Peyer's patch (tissue), 4 donors: Measurements from ENCODE around the gene SLC3A2. TPM values are rescaled to one million over a fixed set of nuclear protein-coding genes. Genes with fewer than 3 reads are reported as not detected.

Source experiments
- DNase-seq, 3 donors: peaks; one replicate each; pipeline ENCODE4 v3.0.0-alpha.2; 2017 to 2019
- H3K27ac ChIP-seq, 4 donors: fragments of 200-600 bp; sonication (generic); one replicate each; pipeline ENCODE4 v1.5.1; 2016 to 2019
- H3K27me3 ChIP-seq, 2 donors: fragments of 200-600 bp; sonication (generic); one replicate each; pipeline ENCODE4 v1.5.1; 2019
- H3K36me3 ChIP-seq, 3 donors: fragments of 200-600 bp; sonication (generic); one replicate each; pipeline ENCODE4 v1.5.1; 2016 to 2019
- H3K4me1 ChIP-seq, 4 donors: fragments of 200-600 bp; sonication (generic); one replicate each; pipeline ENCODE4 v1.5.1; 2016 to 2019
- H3K4me3 ChIP-seq, 4 donors: fragments of 200-600 bp; sonication (generic); 1 replicate in 3 of 4; 2 replicates in 1 of 4; pipeline ENCODE4 v1.5.1; 2016 to 2019; ENCODE audit warnings: mild to moderate bottlenecking in 1 of 4
- H3K9me3 ChIP-seq, 4 donors: fragments of 200-600 bp; sonication (generic); one replicate each; pipeline ENCODE4 v1.5.1; 2016 to 2019; ENCODE audit warnings: mild to moderate bottlenecking in 1 of 4
- POLR2A ChIP-seq, 2 donors: fragments of 450-650 bp; IDR thresholded peaks; one replicate each; pipeline ENCODE4 v1.5.1; 2017; ENCODE audit warnings: antibody characterized with exemption in 2 of 2, mild to moderate bottlenecking in 2 of 2, moderate library complexity in 2 of 2
- total RNA-seq, 4 donors: library from RNA; depleted of rRNA; stranded (reverse); fragments of >200 nt; gene quantifications; one replicate each; pipeline ENCODE4 v1.1.0, GENCODE V29; 2016
- TF ChIP-seq, protein P1 (sequence below), 6 experiments: fragments of 450-650 bp in 4 of 6; fragments of 200-600 bp in 2 of 6; sonication (generic) in 1 of 6; IDR thresholded peaks; one replicate each; pipeline ENCODE4 v1.5.1; 2017 to 2019; ENCODE audit warnings: antibody characterized with exemption in 6 of 6, mild to moderate bottlenecking in 3 of 6, moderate library complexity in 1 of 6

The SLC3A2 gene
- total RNA-seq, 4 donors from 2014 or later: 64.4 to 253 (median 207) TPM

DNA sequence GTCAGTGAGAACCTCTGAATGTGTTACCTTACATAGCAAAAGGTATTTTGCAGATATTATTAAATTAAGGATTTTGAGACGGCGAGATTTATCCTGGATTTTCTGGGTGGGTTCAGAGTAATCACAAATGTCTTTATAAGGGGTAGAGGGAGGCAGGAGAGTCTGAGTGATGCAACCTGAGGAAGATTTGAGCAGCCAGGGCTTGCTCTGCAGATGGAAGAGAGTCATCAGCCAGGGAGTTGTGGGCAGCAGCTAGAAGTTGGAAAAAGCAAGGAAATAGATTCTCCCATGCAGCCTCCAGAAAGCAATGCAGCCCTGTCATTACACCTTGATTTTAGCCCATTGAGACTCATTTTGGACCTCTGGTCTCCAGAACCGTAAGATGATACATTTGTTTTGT is 37.2 kb upstream of the SLC3A2 start:
- TF ChIP-seq POLR2A (IDR thresholded peaks at IDR 0.05): no peak
- TF ChIP-seq, protein P1, sequence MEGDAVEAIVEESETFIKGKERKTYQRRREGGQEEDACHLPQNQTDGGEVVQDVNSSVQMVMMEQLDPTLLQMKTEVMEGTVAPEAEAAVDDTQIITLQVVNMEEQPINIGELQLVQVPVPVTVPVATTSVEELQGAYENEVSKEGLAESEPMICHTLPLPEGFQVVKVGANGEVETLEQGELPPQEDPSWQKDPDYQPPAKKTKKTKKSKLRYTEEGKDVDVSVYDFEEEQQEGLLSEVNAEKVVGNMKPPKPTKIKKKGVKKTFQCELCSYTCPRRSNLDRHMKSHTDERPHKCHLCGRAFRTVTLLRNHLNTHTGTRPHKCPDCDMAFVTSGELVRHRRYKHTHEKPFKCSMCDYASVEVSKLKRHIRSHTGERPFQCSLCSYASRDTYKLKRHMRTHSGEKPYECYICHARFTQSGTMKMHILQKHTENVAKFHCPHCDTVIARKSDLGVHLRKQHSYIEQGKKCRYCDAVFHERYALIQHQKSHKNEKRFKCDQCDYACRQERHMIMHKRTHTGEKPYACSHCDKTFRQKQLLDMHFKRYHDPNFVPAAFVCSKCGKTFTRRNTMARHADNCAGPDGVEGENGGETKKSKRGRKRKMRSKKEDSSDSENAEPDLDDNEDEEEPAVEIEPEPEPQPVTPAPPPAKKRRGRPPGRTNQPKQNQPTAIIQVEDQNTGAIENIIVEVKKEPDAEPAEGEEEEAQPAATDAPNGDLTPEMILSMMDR (IDR thresholded peaks at IDR 0.05): no peak
- H3K4me1 ChIP-seq: peaks cover 0 to 11% (median 2%) of the 10 kb centered on the region in 4 donors
- H3K27me3 ChIP-seq: no peaks in the 10 kb centered on the region
- no peaks in the 10 kb centered on the region for H3K36me3 ChIP-seq
- H3K9me3 ChIP-seq: no peaks in the 10 kb centered on the region
- DNase-seq: no peak
- no peak overlapping the region for H3K4me3 ChIP-seq
- H3K27ac ChIP-seq: no peak overlapping the region

DNA sequence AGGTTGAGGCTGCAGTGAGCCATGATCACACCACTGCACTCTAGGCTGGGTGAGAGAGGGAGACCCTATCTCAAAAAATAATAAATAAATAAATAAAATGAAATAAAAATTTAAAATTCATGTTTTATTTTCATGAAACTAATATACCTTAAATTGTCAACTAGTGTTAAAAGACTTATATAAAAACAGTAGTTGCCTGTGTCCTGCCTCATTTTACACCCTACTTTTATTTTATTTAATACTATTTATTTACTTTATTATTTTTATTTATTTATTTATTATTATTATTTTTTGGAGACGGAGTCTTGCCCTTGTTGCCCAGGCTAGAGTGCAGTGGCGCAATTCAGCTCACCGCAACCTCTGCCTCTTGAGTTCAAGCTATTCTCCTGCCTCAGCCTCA is 36.5 kb upstream of the SLC3A2 start:
- TF ChIP-seq POLR2A (IDR thresholded peaks at IDR 0.05): no peak
- TF ChIP-seq, protein P1 (IDR thresholded peaks at IDR 0.05): no peak
- Histone ChIP-seq H3K27ac (no peak overlapping the region), H3K9me3 (no peaks in the 10 kb centered on the region), H3K4me1 (peaks cover 0 to 5% (median 0%) of the 10 kb centered on the region in 4 donors), H3K36me3 (no peaks in the 10 kb centered on the region), H3K27me3 (no peaks in the 10 kb centered on the region), H3K4me3 (no peak overlapping the region)
- DNase-seq: no peak

DNA sequence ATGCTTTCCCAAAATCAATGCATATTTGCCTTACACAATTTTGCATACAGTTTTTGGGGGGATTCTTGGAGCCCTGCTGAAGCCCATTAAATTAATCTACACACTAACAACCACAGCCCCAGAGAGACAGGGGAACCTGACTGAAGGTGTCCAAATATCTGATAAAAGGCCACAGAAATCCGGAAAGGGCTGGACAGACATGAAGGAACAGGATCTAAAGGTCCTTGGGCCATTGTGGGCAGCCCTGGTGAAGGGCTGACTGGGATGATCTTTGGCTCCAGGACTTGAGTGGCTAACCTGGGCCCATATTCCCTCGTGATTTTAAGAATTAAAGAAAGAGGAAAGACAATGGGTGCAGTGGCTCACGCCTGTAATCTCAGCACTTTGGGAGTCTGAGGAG is 34.5 kb upstream of the SLC3A2 start:
- Histone ChIP-seq H3K4me1 (peaks cover 0 to under 1% (median 0%) of the 10 kb centered on the region in 4 donors), H3K36me3 (no peaks in the 10 kb centered on the region), H3K4me3 (no peak overlapping the region), H3K27me3 (no peaks in the 10 kb centered on the region), H3K27ac (no peak overlapping the region), H3K9me3 (no peaks in the 10 kb centered on the region)
- no peak for DNase-seq
- no peak for TF ChIP-seq POLR2A (IDR thresholded peaks at IDR 0.05)
- TF ChIP-seq, protein P1 (IDR thresholded peaks at IDR 0.05): no peak

DNA sequence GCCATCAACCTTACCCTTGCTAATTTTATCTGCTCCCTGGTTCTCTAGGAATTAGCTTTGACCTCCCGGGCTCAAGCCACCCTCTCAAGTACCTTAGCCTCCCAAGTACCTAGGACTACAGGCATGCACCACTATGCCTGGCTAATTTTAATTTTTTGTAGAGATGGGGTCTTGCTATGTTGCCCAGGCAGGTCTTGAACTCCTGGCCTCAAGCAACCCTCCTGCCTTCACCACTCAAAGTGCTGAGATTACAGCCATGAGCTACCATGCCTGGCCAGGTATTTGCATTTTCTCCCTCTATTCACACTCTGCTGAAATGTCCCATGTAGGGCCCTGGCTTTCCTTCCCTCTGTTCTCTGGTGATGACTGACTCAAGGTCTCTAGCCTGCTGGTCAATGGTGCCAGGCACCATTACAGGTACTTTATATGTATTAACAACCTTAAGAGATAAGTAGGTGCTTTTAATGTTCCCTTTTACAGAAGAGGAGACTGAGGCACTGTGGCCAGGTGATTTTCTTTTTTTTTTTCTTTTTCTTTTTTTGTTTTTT is 32.9 kb upstream of the SLC3A2 start:
- Histone ChIP-seq H3K4me1 (peaks cover 0 to 2% (median 0%) of the 10 kb centered on the region in 4 donors), H3K4me3 (no peak overlapping the region), H3K36me3 (peaks cover 0 to 16% (median 0%) of the 10 kb centered on the region in 3 donors), H3K27ac (no peak overlapping the region), H3K9me3 (no peaks in the 10 kb centered on the region), H3K27me3 (no peaks in the 10 kb centered on the region)
- DNase-seq: no peak
- TF ChIP-seq, protein P1 (IDR thresholded peaks at IDR 0.05): no peak
- no peak for TF ChIP-seq POLR2A (IDR thresholded peaks at IDR 0.05)

DNA sequence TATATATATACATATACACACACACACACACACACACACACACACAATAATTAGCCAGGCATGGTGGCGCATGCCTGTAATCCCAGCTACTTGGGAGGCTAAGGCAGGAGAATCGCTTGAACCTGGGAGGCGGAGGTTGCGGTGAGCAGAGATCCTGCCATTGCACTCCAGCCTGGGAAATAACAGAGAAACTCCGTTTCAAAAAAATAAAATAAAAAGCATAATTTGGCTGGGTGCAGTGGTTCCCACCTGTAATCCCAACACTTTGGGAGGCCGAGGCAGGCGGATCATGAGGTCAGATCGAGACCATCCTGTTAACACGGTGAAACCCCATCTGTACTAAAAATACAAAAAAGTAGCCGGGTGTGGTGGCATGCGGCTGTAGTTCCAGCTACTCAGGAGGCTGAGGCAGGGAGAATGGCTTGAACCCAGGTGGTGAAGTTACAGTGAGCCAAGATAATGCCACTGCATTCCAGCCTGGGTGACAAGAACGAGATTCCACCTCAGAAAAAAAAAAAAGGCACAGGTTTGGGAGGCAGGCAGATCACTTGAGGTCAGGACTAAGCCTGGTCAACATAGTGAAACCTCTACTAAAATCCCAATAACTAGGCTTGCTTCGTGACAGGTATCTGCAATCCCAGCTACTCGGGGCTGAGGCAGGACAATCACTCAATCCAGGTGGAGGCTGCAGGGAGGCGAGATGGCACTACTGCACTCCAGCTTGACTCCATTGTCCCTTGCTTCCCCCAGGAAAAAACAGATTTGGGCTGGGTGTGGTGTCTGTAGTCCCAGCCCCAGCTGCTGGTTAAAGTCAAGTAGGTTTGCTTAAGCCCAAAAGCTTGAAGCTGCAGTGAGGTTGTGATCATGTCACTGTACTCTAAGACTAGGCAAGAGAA is 29.5 kb upstream of the SLC3A2 start:
- peak overlapping the region in 1 of 4 donors; percentile 2 for H3K27ac ChIP-seq
- no peaks in the 10 kb centered on the region for H3K9me3 ChIP-seq
- no peak overlapping the region for H3K4me3 ChIP-seq
- TF ChIP-seq, protein P1 (IDR thresholded peaks at IDR 0.05): no peak
- TF ChIP-seq POLR2A (IDR thresholded peaks at IDR 0.05): no peak
- H3K27me3 ChIP-seq: no peaks in the 10 kb centered on the region
- no peak for DNase-seq
- H3K4me1 ChIP-seq: peaks cover 0 to 21% (median 13%) of the 10 kb centered on the region in 4 donors
- H3K36me3 ChIP-seq: peaks cover 0 to 26% (median 0%) of the 10 kb centered on the region in 3 donors
